Upper lobe of left lung (tissue), 4 donors: ENCODE results near the gene GRIK2.

Experiments used
- CTCF ChIP-seq, 6 experiments: fragments of 450-650 bp in 4 of 6; fragments of 200-600 bp in 2 of 6; sonication (generic) in 2 of 6; IDR thresholded peaks; one replicate each; pipeline ENCODE4 v1.5.1; 2016 to 2019; ENCODE audit warnings: antibody characterized with exemption in 6 of 6
- EP300 ChIP-seq, 4 donors: sonication (generic); formaldehyde crosslinking; IDR thresholded peaks; one replicate each; pipeline ENCODE4 v1.5.1; 2017; ENCODE audit warnings: antibody characterized with exemption in 4 of 4, control low read depth in 2 of 4
- POLR2AphosphoS5 ChIP-seq, 2 donors: sonication (generic); formaldehyde crosslinking; IDR thresholded peaks; one replicate each; pipeline ENCODE4 v1.5.1; 2017; ENCODE audit warnings: antibody characterized with exemption in 2 of 2

GRCh38 chr6:101803136-101803535, 409.6 kb downstream of the GRIK2 start:
- TF ChIP-seq CTCF (IDR thresholded peaks at IDR 0.05) (no peak), POLR2AphosphoS5 (IDR thresholded peaks at IDR 0.05) (no peak), EP300 (IDR thresholded peaks at IDR 0.05) (no peak)
